Measurements from ENCODE around the gene SLC4A1. TPM values are rescaled to one million over a fixed set of nuclear protein-coding genes. Genes with fewer than 3 reads are reported as not detected.
A peak's percentile ranks its signal among the peaks of the same experiment; 100 is the strongest.

Gene SLC4A1
- total RNA-seq, 1 donor from 2014 or later, result not detected

DNA sequence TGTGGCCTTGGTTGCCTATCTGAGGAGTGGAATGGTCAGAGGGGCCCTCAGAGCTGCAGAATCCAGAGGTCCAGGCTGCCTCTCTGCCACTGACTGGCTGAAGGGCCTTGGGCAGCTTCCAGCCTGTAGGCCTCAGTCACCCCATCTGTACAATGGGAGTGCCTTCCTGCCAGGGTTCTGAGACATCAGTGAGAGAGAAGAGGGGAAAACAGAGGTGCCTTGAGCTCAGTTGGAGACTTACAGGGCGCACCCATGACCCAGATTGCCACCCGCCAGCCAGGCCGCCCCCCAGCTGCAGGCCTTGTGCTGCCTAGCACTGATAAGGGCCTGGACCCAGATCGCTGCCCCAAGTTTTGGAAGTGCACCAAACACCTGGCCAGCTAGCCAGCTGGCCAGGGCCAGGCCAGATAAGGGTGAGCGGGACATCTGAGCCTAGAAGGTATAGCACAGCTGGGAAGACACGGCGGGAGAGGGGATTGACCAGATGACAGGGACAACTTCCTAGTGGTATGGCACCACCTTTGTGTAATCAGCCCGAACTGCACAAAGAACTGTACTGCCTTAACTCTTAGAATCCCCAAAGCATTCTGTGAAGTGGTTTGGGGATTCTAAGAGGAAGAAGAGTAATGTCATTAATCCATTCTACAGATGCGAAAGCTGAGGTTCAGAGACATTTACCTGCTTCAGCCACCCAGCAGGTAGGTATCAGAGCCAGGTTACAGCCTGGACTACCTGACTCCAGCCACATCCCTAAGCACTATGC is 1.4 kb downstream of the SLC4A1 start:
- Mint-ChIP-seq H3K4me3 (ENCODE audit: unreplicated experiment) (no peak overlapping the region), H3K4me1 (ENCODE audit: unreplicated experiment) (peaks cover 4% of the 10 kb centered on the region), H3K27ac (ENCODE audit: unreplicated experiment) (no peak overlapping the region), H3K36me3 (ENCODE audit: low read depth, unreplicated experiment) (no peaks in the 10 kb centered on the region), H3K9me3 (ENCODE audit: unreplicated experiment) (no peaks in the 10 kb centered on the region), H3K27me3 (ENCODE audit: unreplicated experiment) (peaks cover 5% of the 10 kb centered on the region)
- TF ChIP-seq, protein P1, sequence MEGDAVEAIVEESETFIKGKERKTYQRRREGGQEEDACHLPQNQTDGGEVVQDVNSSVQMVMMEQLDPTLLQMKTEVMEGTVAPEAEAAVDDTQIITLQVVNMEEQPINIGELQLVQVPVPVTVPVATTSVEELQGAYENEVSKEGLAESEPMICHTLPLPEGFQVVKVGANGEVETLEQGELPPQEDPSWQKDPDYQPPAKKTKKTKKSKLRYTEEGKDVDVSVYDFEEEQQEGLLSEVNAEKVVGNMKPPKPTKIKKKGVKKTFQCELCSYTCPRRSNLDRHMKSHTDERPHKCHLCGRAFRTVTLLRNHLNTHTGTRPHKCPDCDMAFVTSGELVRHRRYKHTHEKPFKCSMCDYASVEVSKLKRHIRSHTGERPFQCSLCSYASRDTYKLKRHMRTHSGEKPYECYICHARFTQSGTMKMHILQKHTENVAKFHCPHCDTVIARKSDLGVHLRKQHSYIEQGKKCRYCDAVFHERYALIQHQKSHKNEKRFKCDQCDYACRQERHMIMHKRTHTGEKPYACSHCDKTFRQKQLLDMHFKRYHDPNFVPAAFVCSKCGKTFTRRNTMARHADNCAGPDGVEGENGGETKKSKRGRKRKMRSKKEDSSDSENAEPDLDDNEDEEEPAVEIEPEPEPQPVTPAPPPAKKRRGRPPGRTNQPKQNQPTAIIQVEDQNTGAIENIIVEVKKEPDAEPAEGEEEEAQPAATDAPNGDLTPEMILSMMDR (IDR thresholded peaks at IDR 0.05; ENCODE audit: unreplicated experiment), result no peak
- no peak for DNase-seq (ENCODE audit: low spot score)

DNA sequence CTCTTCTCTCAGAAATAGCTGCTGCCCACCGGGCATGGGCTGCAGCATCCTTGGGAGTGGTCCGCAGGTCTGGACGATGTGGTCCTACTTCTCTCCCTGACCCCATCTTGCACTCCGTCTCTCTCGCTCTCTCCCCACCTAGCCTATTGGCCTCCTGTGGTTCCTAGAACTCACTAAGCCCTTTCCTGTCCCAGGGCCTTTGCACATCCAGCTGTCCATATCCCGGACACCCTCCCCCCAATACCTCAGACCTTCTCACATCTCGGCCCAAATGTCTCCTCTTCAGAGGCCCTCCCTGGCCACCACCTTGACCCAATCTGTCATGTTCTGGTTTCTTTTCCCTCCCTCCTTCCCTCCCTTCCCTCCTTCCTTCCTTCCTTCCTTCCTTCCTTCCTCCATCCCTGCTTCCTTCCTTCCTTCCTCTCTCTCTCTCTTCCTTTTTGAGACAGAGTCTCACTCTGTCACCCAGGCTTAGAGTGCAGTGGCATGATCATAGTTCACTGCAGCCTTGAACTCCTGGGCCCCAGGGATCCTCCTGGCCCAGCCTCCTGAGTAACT is 4.5 kb downstream of the SLC4A1 start:
- peaks cover 5% of the 10 kb centered on the region for H3K27me3 Mint-ChIP-seq (ENCODE audit: unreplicated experiment)
- no peaks in the 10 kb centered on the region for H3K36me3 Mint-ChIP-seq (ENCODE audit: low read depth, unreplicated experiment)
- peak overlapping the region; percentile 30 for H3K27ac Mint-ChIP-seq (ENCODE audit: unreplicated experiment)
- H3K9me3 Mint-ChIP-seq (ENCODE audit: unreplicated experiment), result no peaks in the 10 kb centered on the region
- TF ChIP-seq, protein P1 (IDR thresholded peaks at IDR 0.05; ENCODE audit: unreplicated experiment), result no peak
- H3K4me3 Mint-ChIP-seq (ENCODE audit: unreplicated experiment), result no peak overlapping the region
- DNase-seq (ENCODE audit: low spot score), result no peak
- H3K4me1 Mint-ChIP-seq (ENCODE audit: unreplicated experiment), result peaks cover 4% of the 10 kb centered on the region

DNA sequence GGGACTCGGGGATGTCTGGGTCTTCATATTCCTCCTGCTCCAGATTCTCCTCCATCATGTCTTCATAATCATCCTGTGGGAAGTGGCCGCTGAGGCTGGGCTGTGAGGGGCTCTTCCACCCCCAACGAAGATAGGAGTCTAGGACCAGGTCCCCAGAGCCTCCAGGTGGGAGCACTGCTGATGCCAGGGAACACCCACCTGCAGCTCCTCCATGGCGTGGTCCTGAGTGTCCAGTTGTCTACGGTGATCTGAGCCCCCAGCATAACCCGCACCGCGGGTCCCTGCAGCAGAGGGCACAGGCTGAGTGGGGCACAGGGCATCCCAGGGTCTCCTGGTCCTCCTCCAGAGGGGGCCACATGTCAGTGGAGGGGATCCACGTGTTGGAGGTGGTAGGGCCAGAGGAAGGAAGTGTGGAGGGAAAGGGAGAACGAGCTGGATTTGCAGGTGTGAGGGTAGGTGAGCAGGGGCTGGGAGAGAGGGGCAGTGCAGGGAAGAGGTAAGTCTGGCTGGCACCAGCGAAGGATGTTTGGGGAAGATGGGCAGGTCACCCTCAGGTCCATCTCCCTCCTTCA is 5.2 kb downstream of the SLC4A1 start:
- peaks cover 5% of the 10 kb centered on the region for H3K27me3 Mint-ChIP-seq (ENCODE audit: unreplicated experiment)
- no peak overlapping the region for H3K27ac Mint-ChIP-seq (ENCODE audit: unreplicated experiment)
- H3K9me3 Mint-ChIP-seq (ENCODE audit: unreplicated experiment), result no peaks in the 10 kb centered on the region
- DNase-seq (ENCODE audit: low spot score), result no peak
- TF ChIP-seq, protein P1 (IDR thresholded peaks at IDR 0.05; ENCODE audit: unreplicated experiment), result no peak
- H3K4me1 Mint-ChIP-seq (ENCODE audit: unreplicated experiment), result peaks cover 4% of the 10 kb centered on the region
- H3K4me3 Mint-ChIP-seq (ENCODE audit: unreplicated experiment), result no peak overlapping the region
- no peaks in the 10 kb centered on the region for H3K36me3 Mint-ChIP-seq (ENCODE audit: low read depth, unreplicated experiment)

DNA sequence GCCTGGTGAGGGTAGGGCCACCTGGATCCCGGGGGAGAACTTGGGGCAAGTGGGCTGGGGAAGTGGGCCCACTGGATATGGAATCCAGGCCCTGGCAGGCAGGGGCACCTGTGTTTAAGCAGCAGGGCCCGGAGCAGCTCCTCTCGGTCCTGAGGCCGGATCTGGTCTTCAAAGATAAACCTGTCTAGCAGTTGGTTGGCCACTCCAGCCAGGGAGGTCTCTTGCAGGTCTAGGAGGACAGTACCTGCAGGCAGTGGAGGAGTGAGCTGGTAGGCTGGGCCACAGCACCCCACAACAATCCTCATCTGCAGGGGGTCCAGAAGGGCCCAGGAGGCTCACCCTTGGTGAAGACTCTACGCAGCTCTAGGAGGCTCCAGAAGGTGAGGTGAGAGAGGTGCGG is 7.6 kb downstream of the SLC4A1 start:
- H3K4me3 Mint-ChIP-seq (ENCODE audit: unreplicated experiment), result no peak overlapping the region
- peaks cover 13% of the 10 kb centered on the region for H3K27me3 Mint-ChIP-seq (ENCODE audit: unreplicated experiment)
- H3K27ac Mint-ChIP-seq (ENCODE audit: unreplicated experiment), result no peak overlapping the region
- peaks cover 3% of the 10 kb centered on the region for H3K36me3 Mint-ChIP-seq (ENCODE audit: low read depth, unreplicated experiment)
- peaks cover 4% of the 10 kb centered on the region for H3K4me1 Mint-ChIP-seq (ENCODE audit: unreplicated experiment)
- no peak for DNase-seq (ENCODE audit: low spot score)
- TF ChIP-seq, protein P1 (IDR thresholded peaks at IDR 0.05; ENCODE audit: unreplicated experiment), result no peak
- H3K9me3 Mint-ChIP-seq (ENCODE audit: unreplicated experiment), result no peaks in the 10 kb centered on the region

Data from endothelial cell (in vitro differentiated cells).